GM12878 (cell line): ENCODE results near the gene CERT1. TPM values are rescaled to one million over a fixed set of nuclear protein-coding genes. Genes with fewer than 3 reads are reported as not detected.

Experiments used
- BCL11A ChIP-seq: IDR thresholded peaks from 2 replicates; pipeline ENCODE4 v1.6.1; 2011; ENCODE audit warnings: low read depth, low read length
- CREM ChIP-seq: IDR thresholded peaks from 2 replicates; pipeline ENCODE4 v1.6.1; 2014; ENCODE audit warnings: antibody characterized with exemption, low read depth
- FOXM1 ChIP-seq: IDR thresholded peaks from 2 replicates; pipeline ENCODE4 v1.6.1; 2012; ENCODE audit warnings: low read depth, mild to moderate bottlenecking, inconsistent platforms, low read length, moderate library complexity
- HCFC1 ChIP-seq: fragments of 150-350 bp; IDR thresholded peaks from 2 replicates; pipeline ENCODE4 v1.6.1; 2014; ENCODE audit warnings: low read length
- HSF1 ChIP-seq: fragments of 150-350 bp; IDR thresholded peaks from 2 replicates; pipeline ENCODE4 v1.6.1; 2014; ENCODE audit warnings: mild to moderate bottlenecking, low read depth, low read length
- NR2C1 ChIP-seq: fragments of 450-650 bp; IDR thresholded peaks from 2 replicates; pipeline ENCODE4 v1.6.1; 2017; ENCODE audit warnings: antibody characterized with exemption, mild to moderate bottlenecking, moderate library complexity
- PAX8 ChIP-seq: fragments of 450-650 bp; IDR thresholded peaks from 2 replicates; pipeline ENCODE4 v1.6.1; 2017; ENCODE audit warnings: mild to moderate bottlenecking, moderate library complexity
- RB1 ChIP-seq: fragments of 450-650 bp; formaldehyde crosslinking; IDR thresholded peaks from 2 replicates; pipeline ENCODE4 v1.6.1; 2017; ENCODE audit warnings: mild to moderate bottlenecking, borderline replicate concordance
- RBBP5 ChIP-seq: fragments of 200-600 bp; sonication (generic); conservative IDR thresholded peaks from 2 replicates; pipeline ENCODE4 v1.6.1; 2016
- SRF ChIP-seq, 2 experiments: IDR thresholded peaks; 2 replicates each; pipeline ENCODE4 v1.6.1; 2011; ENCODE audit warnings: low read depth in 2 of 2, low read length in 2 of 2, mild to moderate bottlenecking in 1 of 2, moderate library complexity in 1 of 2
- TCF12 ChIP-seq: IDR thresholded peaks from 2 replicates; pipeline ENCODE4 v1.6.1; 2011; ENCODE audit warnings: low read depth, mild to moderate bottlenecking, low read length
- USF1 ChIP-seq: IDR thresholded peaks from 2 replicates; pipeline ENCODE4 v1.6.1; 2011; ENCODE audit warnings: borderline replicate concordance, low read depth, mild to moderate bottlenecking, moderate library complexity, mixed read lengths, low read length; ENCODE audit not compliant: insufficient read depth; ENCODE audit errors: extremely low read length
- ZNF217 ChIP-seq: fragments of 450-650 bp; IDR thresholded peaks from 2 replicates; pipeline ENCODE4 v1.6.1; 2017; ENCODE audit warnings: antibody characterized with exemption, mild to moderate bottlenecking
- polyA plus RNA-seq, 11 experiments: library from polyadenylated mRNA; depleted of rRNA in 4 of 11; unstranded in 6 of 11; stranded (reverse) in 5 of 11; fragments of >200 nt; fragmentation: Nextera tagmentation in 4 of 11; fragmentation: Illumina TruSeq in 1 of 11; extraction: Ambion mirVana in 4 of 11; extraction: Trizol in 1 of 11; gene quantifications; 1 replicate in 1 of 11; 2 replicates in 10 of 11; pipeline versions ENCODE4 v1.2.1 to v1.2.3, GENCODE V29; 2011 to 2016; ENCODE audit warnings: inconsistent platforms in 2 of 11, missing spikeins in 2 of 11, low read depth in 1 of 11
- total RNA-seq, 4 experiments: library from RNA; depleted of rRNA in 3 of 4; stranded (reverse); fragments of >200 nt in 3 of 4; fragmentation: Illumina TruSeq in 1 of 4; extraction: Trizol in 1 of 4; gene quantifications; 2 replicates each; pipeline versions ENCODE4 v1.2.1 to v1.2.3, GENCODE V29; 2013 to 2021
- TF ChIP-seq, protein P1 (sequence below): fragments of 450-650 bp; formaldehyde crosslinking; IDR thresholded peaks from 2 replicates; pipeline ENCODE4 v1.4.0; 2020; ENCODE audit warnings: mild to moderate bottlenecking, moderate library complexity

Gene CERT1
- total and polyA plus RNA-seq, 10 of the 15 experiments (the other 5 are each of a cell fraction or from before 2014, with no cell fraction given): 7.7 to 36.7 (median 25.6) TPM

DNA sequence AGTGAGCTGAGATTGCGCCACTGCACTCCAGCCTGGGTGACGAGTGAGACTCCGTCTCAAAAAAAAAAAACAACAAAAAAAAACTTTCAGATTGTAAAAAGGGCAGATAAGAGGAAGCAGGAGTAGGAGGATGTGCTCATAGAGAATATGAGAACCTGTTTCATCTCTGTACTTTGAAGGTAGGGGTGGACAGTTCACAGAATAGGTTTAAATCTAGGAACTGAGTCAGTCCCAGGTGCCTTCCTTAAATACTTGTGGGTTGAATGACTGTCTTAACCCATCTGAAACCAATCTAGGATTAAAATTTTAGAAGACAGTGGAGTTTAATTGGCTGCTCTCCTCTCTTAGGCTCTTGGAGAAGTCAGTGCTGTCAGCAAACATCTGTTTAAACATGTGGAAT lies 12.6 kb upstream of the CERT1 start (continued):
- no peak for TF ChIP-seq ZNF217
- 0 out of 2 replicates have a peak, but pooled peaks have one; percentile 28 for TF ChIP-seq TCF12
- no peak for TF ChIP-seq USF1
- TF ChIP-seq RB1: no peak
- TF ChIP-seq, protein P1, sequence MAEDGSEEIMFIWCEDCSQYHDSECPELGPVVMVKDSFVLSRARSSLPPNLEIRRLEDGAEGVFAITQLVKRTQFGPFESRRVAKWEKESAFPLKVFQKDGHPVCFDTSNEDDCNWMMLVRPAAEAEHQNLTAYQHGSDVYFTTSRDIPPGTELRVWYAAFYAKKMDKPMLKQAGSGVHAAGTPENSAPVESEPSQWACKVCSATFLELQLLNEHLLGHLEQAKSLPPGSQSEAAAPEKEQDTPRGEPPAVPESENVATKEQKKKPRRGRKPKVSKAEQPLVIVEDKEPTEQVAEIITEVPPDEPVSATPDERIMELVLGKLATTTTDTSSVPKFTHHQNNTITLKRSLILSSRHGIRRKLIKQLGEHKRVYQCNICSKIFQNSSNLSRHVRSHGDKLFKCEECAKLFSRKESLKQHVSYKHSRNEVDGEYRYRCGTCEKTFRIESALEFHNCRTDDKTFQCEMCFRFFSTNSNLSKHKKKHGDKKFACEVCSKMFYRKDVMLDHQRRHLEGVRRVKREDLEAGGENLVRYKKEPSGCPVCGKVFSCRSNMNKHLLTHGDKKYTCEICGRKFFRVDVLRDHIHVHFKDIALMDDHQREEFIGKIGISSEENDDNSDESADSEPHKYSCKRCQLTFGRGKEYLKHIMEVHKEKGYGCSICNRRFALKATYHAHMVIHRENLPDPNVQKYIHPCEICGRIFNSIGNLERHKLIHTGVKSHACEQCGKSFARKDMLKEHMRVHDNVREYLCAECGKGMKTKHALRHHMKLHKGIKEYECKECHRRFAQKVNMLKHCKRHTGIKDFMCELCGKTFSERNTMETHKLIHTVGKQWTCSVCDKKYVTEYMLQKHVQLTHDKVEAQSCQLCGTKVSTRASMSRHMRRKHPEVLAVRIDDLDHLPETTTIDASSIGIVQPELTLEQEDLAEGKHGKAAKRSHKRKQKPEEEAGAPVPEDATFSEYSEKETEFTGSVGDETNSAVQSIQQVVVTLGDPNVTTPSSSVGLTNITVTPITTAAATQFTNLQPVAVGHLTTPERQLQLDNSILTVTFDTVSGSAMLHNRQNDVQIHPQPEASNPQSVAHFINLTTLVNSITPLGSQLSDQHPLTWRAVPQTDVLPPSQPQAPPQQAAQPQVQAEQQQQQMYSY (CRISPR knock-in tag): no peak
- TF ChIP-seq HSF1: no peak
- TF ChIP-seq FOXM1: peak; percentile 82
- TF ChIP-seq NR2C1: no peak
- no peak for TF ChIP-seq PAX8
- TF ChIP-seq SRF (IDR thresholded peaks at IDR 0.05; ENCODE audit: low read depth in 2 of 2, low read length in 2 of 2): no peak
- TF ChIP-seq RBBP5: no peak
- TF ChIP-seq BCL11A: peak; percentile 61
- peak; percentile 74 for TF ChIP-seq CREM
- TF ChIP-seq HCFC1: no peak
